ENCODE results near the gene STAG1. TPM values are rescaled to one million over a fixed set of nuclear protein-coding genes. Genes with fewer than 3 reads are reported as not detected.

Gene STAG1
- total and polyA plus RNA-seq, 9 of the 15 experiments (the other 6 are each of a cell fraction or from before 2014, with no cell fraction given), result 2.7 to 17.7 (median 8.8) TPM

DNA sequence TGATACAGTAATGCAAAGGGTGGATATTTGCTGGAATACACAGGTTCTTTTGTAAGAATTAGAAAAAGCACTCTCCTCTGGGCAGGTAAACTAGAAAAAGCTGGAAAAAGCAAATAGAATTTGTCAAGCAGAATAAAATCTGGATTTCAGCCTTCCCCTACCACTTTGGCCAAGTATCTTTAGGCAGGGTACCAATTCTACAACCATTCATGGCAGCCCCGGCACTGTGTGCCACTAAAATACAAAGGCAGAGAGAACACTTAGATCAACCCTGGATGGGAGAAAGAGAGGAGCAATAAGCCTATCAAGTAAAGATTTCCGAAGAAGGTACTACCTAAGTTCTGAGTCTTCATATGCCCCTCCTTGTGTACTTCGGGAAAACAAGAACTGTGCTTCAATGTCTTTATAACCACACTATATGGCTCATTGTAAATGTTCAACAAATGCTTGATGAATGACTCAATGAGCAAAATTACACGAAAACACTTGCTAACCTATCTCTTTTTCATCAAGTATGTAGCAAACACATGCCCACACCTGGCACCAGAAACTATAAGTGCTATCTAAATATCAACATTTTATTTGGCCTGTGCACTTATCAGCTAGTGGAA, 20.8 kb downstream of the STAG1 start:
- H3K9me3 ChIP-seq (replicated peaks; ENCODE audit: control insufficient read depth, insufficient read depth, low read depth, low read length), result no peaks in the 10 kb centered on the region
- no peaks in the 10 kb centered on the region for H3K27me3 ChIP-seq (ENCODE audit: control insufficient read depth in 2 of 2, insufficient read depth in 2 of 2, low read length in 2 of 2)
- no peak overlapping the region for H3K4me2 ChIP-seq (ENCODE audit: insufficient read depth, low read length)
- intact Hi-C loops (cut with micrococcal nuclease) (no loop called here), in situ Hi-C loops (cut with MboI) (no loop called here)
- POLR2A ChIA-PET, result no interaction called here
- H2AFZ ChIP-seq (ENCODE audit: low read depth, low read length), result no peak overlapping the region
- H3K27ac ChIP-seq (ENCODE audit: extremely low read depth, low read depth, low read length), result no peak overlapping the region
- H3K9ac ChIP-seq (ENCODE audit: insufficient read depth in 1 of 2, low read depth in 2 of 2, low read length in 2 of 2), result no peak overlapping the region
- FAIRE-seq (no peak), ATAC-seq (no peak), DNase-seq (ENCODE audit: extremely low read depth in 1 of 4, low spot score in 3 of 4) (no peak)
- H3K4me1 ChIP-seq (replicated peaks in 1 of 2; ENCODE audit: control insufficient read depth in 2 of 2, insufficient read depth in 2 of 2, low read length in 2 of 2), result 0 out of 5 replicates have a peak, but pooled peaks cover 0 to 3% of the 10 kb centered on the region in 2 experiments
- no peaks in the 10 kb centered on the region for H3K9me1 ChIP-seq (ENCODE audit: control insufficient read depth, insufficient read depth, low read length)
- WGBS (ENCODE audit: insufficient coverage, low coverage, missing lambda C conversion rate), result 58% methylated on average over 4 of the region's 4 CpGs
- CTCF ChIA-PET (ENCODE audit: low intra/inter-chr PET ratio), result no interaction called here
- H3K4me3 ChIP-seq, result no peak overlapping the region
- TF ChIP-seq L3MBTL2 (IDR thresholded peaks at IDR 0.05) (no peak), HNRNPUL1 (IDR thresholded peaks at IDR 0.05; ENCODE audit: low read length) (no peak), ZNF253 (CRISPR knock-in tag; conservative IDR thresholded peaks at IDR 0.05) (no peak), ZNF184 (CRISPR knock-in tag; IDR thresholded peaks at IDR 0.05) (no peak), BRD4 (IDR thresholded peaks at IDR 0.05) (no peak), GABPB2 (CRISPR knock-in tag; conservative IDR thresholded peaks at IDR 0.05) (no peak), ZNF134 (CRISPR knock-in tag; conservative IDR thresholded peaks at IDR 0.05) (no peak), DNMT1 (IDR thresholded peaks at IDR 0.05) (no peak), TAF7 (tag; IDR thresholded peaks at IDR 0.05) (no peak), DPF2 (IDR thresholded peaks at IDR 0.05) (no peak), XRCC3 (IDR thresholded peaks at IDR 0.05) (no peak), BACH1 (tag; IDR thresholded peaks at IDR 0.05) (no peak)
- peaks cover 65% of the 10 kb centered on the region for H3K79me2 ChIP-seq (ENCODE audit: control insufficient read depth, insufficient read depth, low read length)
- H4K20me1 ChIP-seq (replicated peaks; ENCODE audit: control insufficient read depth, insufficient read depth, low read length), result no peaks in the 10 kb centered on the region
- BruUV-seq (replicated peaks), result no TSS peak
- H3K36me3 ChIP-seq (ENCODE audit: control insufficient read depth, insufficient read depth, low read length), result 0 out of 3 replicates have a peak, but pooled peaks cover 2% of the 10 kb centered on the region

Data from K562 (cell line).